Right lobe of liver (tissue), 6 donors: ENCODE data around the gene IL37. TPM values are rescaled to one million over a fixed set of nuclear protein-coding genes. Genes with fewer than 3 reads are reported as not detected.
"Not testable (repeated sequence)": the region's sequence is repeated elsewhere in the genome, so short reads cannot be mapped to it uniquely, and the experiment has no call there.

Experiments used
- ATAC-seq, 4 donors: fragments of 200-7000 bp; cut with Tn5 transposase; one replicate each; pipeline ENCODE4 v1.9.1; 2020; ENCODE audit warnings: mild to moderate bottlenecking in 4 of 4, moderate library complexity in 4 of 4
- DNase-seq, 3 donors: peaks; one replicate each; pipeline ENCODE4 v3.0.0-alpha.2; 2020
- H3K27ac ChIP-seq, 3 donors: fragments of 200-600 bp; one replicate each; pipeline ENCODE4 v1.8.0; 2022
- H3K27me3 ChIP-seq, 2 donors: fragments of 200-600 bp; one replicate each; pipeline ENCODE4 v1.8.0; 2022
- H3K36me3 ChIP-seq, 4 donors: fragments of 200-600 bp; sonication (generic) in 1 of 4; one replicate each; pipeline versions ENCODE4 v1.5.1 to v1.8.0; 2017 to 2022; ENCODE audit warnings: control low read depth in 1 of 4
- H3K4me1 ChIP-seq, 4 donors: fragments of 200-600 bp; sonication (generic) in 1 of 4; one replicate each; pipeline versions ENCODE4 v1.5.1 to v1.8.0; 2017 to 2022; ENCODE audit warnings: control low read depth in 1 of 4
- H3K4me3 ChIP-seq, 3 donors: fragments of 200-600 bp; one replicate each; pipeline ENCODE4 v1.8.0; 2022
- H3K9me3 ChIP-seq, 4 donors: fragments of 200-600 bp; sonication (generic) in 1 of 4; one replicate each; pipeline versions ENCODE4 v1.5.1 to v1.8.0; 2017 to 2022; ENCODE audit warnings: control low read depth in 1 of 4
- CTCF ChIP-seq, 4 donors: fragments of 200-600 bp in 3 of 4; fragments of 450-650 bp in 1 of 4; IDR thresholded peaks; one replicate each; pipeline versions ENCODE4 v1.5.1 to v1.8.0; 2016 to 2022; ENCODE audit warnings: antibody characterized with exemption in 4 of 4, mild to moderate bottlenecking in 2 of 4
- POLR2A ChIP-seq: fragments of 450-650 bp; IDR thresholded peaks from one replicate; pipeline ENCODE4 v1.6.1; 2017; ENCODE audit warnings: antibody characterized with exemption, mild to moderate bottlenecking
- WGBS: methylation state at CpG from one replicate; pipeline ENCODE4 v1.1.6; 2018; ENCODE audit warnings: low coverage, low lambda C conversion rate; ENCODE audit not compliant: insufficient coverage; ENCODE audit errors: missing lambda C conversion rate; 5-methylcytosine and 5-hydroxymethylcytosine counted together
- intact Hi-C, 2 donors: fragments of 100-400 bp; cut with DNase I; formaldehyde crosslinking; loops; one replicate each; pipeline versions ENCODE4 v1.11.2 to v1.14.1; 2022
- total RNA-seq, 6 experiments: library from RNA; depleted of rRNA in 2 of 6; stranded (reverse); fragments of >200 nt in 2 of 6; fragmentation: NEBNext Ultra II Directional in 3 of 6; extraction: Animal tissue kit (Norgen Biotek cat#: 25700) in 3 of 6; gene quantifications; one replicate each; pipeline versions ENCODE4 v1.1.0 to v1.2.4, GENCODE V29; 2016 to 2023
- donor health status: DM: no; HTN: yes; CAD: no.
- donor health status: DM: no; HTN: no; CAD: no.
- donor health status: DM: no; HTN: no; CAD: no.
- donor health status: DM: no; HTN: yes; CAD: no.
- donor health status: DM: no; HTN: yes; CAD: no.

Gene IL37
- total RNA-seq, 6 experiments from 2014 or later: not detected

- Histone ChIP-seq H3K36me3 (no peaks in the 10 kb centered on the region), H3K9me3 (no peaks in the 10 kb centered on the region), H3K4me3 (no peak overlapping the region), H3K4me1 (peaks cover 0 to 7% (median 3%) of the 10 kb centered on the region in 4 donors), H3K27ac (no peak overlapping the region), H3K27me3 (no peaks in the 10 kb centered on the region)
- TF ChIP-seq CTCF (IDR thresholded peaks at IDR 0.05): no peak
- no peak for TF ChIP-seq POLR2A
- ATAC-seq (no peak), DNase-seq (no peak)
- intact Hi-C loops: no loop called here
- WGBS: 82% methylated on average over 2 of the region's 3 CpGs
Measured at GRCh38 chr2:112926707-112927106, 15.7 kb downstream of the IL37 start.

GRCh38 chr2:112927745-112928144 lies 16.8 kb downstream of the IL37 start:
- 86% methylated on average over 1 of the region's 3 CpGs for WGBS
- DNase-seq: no peak
- intact Hi-C loops: no loop called here

GRCh38 chr2:112933261-112933660 lies 22.3 kb downstream of the IL37 start:
- no peak overlapping the region for H3K4me3 ChIP-seq
- H3K4me1 ChIP-seq: no peaks in the 10 kb centered on the region
- TF ChIP-seq CTCF (IDR thresholded peaks at IDR 0.05) (no peak), POLR2A (no peak)
- no peaks in the 10 kb centered on the region for H3K27me3 ChIP-seq
- ATAC-seq: no peak
- H3K27ac ChIP-seq: no peak overlapping the region
- H3K9me3 ChIP-seq: no peaks in the 10 kb centered on the region
- intact Hi-C loops: no loop called here
- no peaks in the 10 kb centered on the region for H3K36me3 ChIP-seq
- 92% methylated on average over 5 of the region's 12 CpGs for WGBS
- DNase-seq: no peak

More at GRCh38 chr2:112927745-112928144, 16.8 kb downstream of the IL37 start:
- no peak for ATAC-seq
- Histone ChIP-seq H3K36me3 (no peaks in the 10 kb centered on the region), H3K27ac (no peak overlapping the region), H3K27me3 (no peaks in the 10 kb centered on the region), H3K4me3 (no peak overlapping the region), H3K9me3 (no peaks in the 10 kb centered on the region), H3K4me1 (peaks cover 0 to 7% (median 0%) of the 10 kb centered on the region in 4 donors)
- TF ChIP-seq POLR2A: no peak
- TF ChIP-seq CTCF (IDR thresholded peaks at IDR 0.05): no peak

- DNase-seq, ATAC-seq, H3K4me3 ChIP-seq, H3K9me3 ChIP-seq, H3K27ac ChIP-seq, H3K27me3 ChIP-seq, H3K4me1 ChIP-seq, intact Hi-C loops, H3K36me3 ChIP-seq: not testable (repeated sequence)
- WGBS: 60% methylated on average over 1 of the region's 2 CpGs
Measured at GRCh38 chr2:112934117-112934516, 23.2 kb downstream of the IL37 start.

- intact Hi-C loops: no loop called here
- Histone ChIP-seq H3K9me3 (no peaks in the 10 kb centered on the region), H3K4me3 (no peak overlapping the region), H3K4me1 (peaks cover 0 to 29% (median 10%) of the 10 kb centered on the region in 4 donors), H3K27me3 (no peaks in the 10 kb centered on the region), H3K27ac (no peak overlapping the region), H3K36me3 (no peaks in the 10 kb centered on the region)
- no peak for TF ChIP-seq CTCF (IDR thresholded peaks at IDR 0.05)
- no peak for TF ChIP-seq POLR2A
- DNase-seq (no peak), ATAC-seq (no peak)
- 74% methylated on average over 2 of the region's 2 CpGs for WGBS
Measured at GRCh38 chr2:112936927-112937232, 25.9 kb downstream of the IL37 start.
